Sigmoid colon (tissue), 7 donors: Measurements from ENCODE around the gene KLHL29. TPM values are rescaled to one million over a fixed set of nuclear protein-coding genes. Genes with fewer than 3 reads are reported as not detected.

Experiments used
- DNase-seq: peaks from one replicate; pipeline ENCODE4 v3.0.0-alpha.2; 2019
- H3K27ac ChIP-seq, 4 donors: fragments of 200-600 bp; sonication (generic); one replicate each; pipeline ENCODE4 v1.5.1; 2016 to 2019; ENCODE audit warnings: mild to moderate bottlenecking in 1 of 4
- H3K27me3 ChIP-seq, 3 donors: fragments of 200-600 bp; sonication (generic); one replicate each; pipeline ENCODE4 v1.5.1; 2019; ENCODE audit warnings: mild to moderate bottlenecking in 1 of 3
- H3K36me3 ChIP-seq, 4 donors: fragments of 200-600 bp; sonication (generic); one replicate each; pipeline ENCODE4 v1.5.1; 2016 to 2019
- H3K4me1 ChIP-seq, 4 donors: fragments of 200-600 bp; sonication (generic); one replicate each; pipeline ENCODE4 v1.5.1; 2017 to 2019
- H3K4me3 ChIP-seq, 4 donors: fragments of 200-600 bp; sonication (generic); one replicate each; pipeline ENCODE4 v1.5.1; 2017 to 2019; ENCODE audit warnings: mild to moderate bottlenecking in 2 of 4, moderate library complexity in 1 of 4
- H3K9me3 ChIP-seq, 4 donors: fragments of 200-600 bp in 3 of 4; sonication (generic) in 3 of 4; one replicate each; pipeline versions ENCODE4 v1.5.1 to v1.6.1; 2013 to 2019
- CTCF ChIP-seq, 4 experiments: fragments of 450-650 bp in 3 of 4; fragments of 200-600 bp in 1 of 4; IDR thresholded peaks; one replicate each; pipeline ENCODE4 v1.5.1; 2016 to 2019; ENCODE audit warnings: antibody characterized with exemption in 4 of 4, mild to moderate bottlenecking in 3 of 4, moderate library complexity in 2 of 4
- EP300 ChIP-seq, 4 donors: sonication (generic); formaldehyde crosslinking; IDR thresholded peaks; one replicate each; pipeline ENCODE4 v1.6.1; 2017; ENCODE audit warnings: antibody characterized with exemption in 4 of 4
- POLR2A ChIP-seq, 2 donors: fragments of 450-650 bp; IDR thresholded peaks; one replicate each; pipeline ENCODE4 v1.6.1; 2016; ENCODE audit warnings: antibody characterized with exemption in 2 of 2, mild to moderate bottlenecking in 2 of 2, moderate library complexity in 2 of 2
- POLR2AphosphoS5 ChIP-seq, 4 donors: sonication (generic); formaldehyde crosslinking; IDR thresholded peaks; one replicate each; pipeline ENCODE4 v1.6.1; 2017; ENCODE audit warnings: antibody characterized with exemption in 4 of 4
- WGBS, 2 donors: extraction: QIAGEN DNeasy Blood & Tissue Kit; methylation state at CpG; one replicate each; pipeline ENCODE4 v1.1.7; 2013; 5-methylcytosine and 5-hydroxymethylcytosine counted together
- intact Hi-C: fragments of 100-400 bp; cut with DNase I; formaldehyde crosslinking; loops from one replicate; pipeline ENCODE4 v1.15.1; 2023
- polyA plus RNA-seq, 3 donors: library from polyadenylated mRNA; stranded (reverse); fragments of 200-250 nt; gene quantifications; one replicate each; pipeline ENCODE4 v1.2.3, GENCODE V29; 2013
- total RNA-seq, 4 donors: library from RNA; depleted of rRNA; stranded (reverse); fragments of >200 nt; gene quantifications; one replicate each; pipeline ENCODE4 v1.1.0, GENCODE V29; 2016
- donor health status: healthy with polysubstance abuse.
- donor health status: Bipolar disorder and iron deficiency.
- donor health status: healthy.

KLHL29 gene
- total and polyA plus RNA-seq, 7 donors = 0.46 to 25.5 (median 6.3) TPM

- Histone ChIP-seq H3K9me3 (peaks cover 0 to 4% (median 0%) of the 10 kb centered on the region in 4 donors), H3K27ac (peak overlapping the region in 2 of 4 donors; percentile 89 to 91), H3K4me3 (no peak overlapping the region), H3K4me1 (peaks cover 0 to 63% (median 49%) of the 10 kb centered on the region in 4 donors), H3K36me3 (no peaks in the 10 kb centered on the region), H3K27me3 (no peaks in the 10 kb centered on the region)
- no peak for DNase-seq
- intact Hi-C loops = no loop called here
- 91 to 94% methylated on average over 6 of the region's 6 CpGs for WGBS, 2 donors
- TF ChIP-seq POLR2A (IDR thresholded peaks at IDR 0.05) (no peak), POLR2AphosphoS5 (IDR thresholded peaks at IDR 0.05) (no peak), EP300 (IDR thresholded peaks at IDR 0.05) (no peak), CTCF (IDR thresholded peaks at IDR 0.05) (no peak)
Measured at GRCh38 chr2:23433282-23433681, 48.3 kb downstream of the KLHL29 start.

- Histone ChIP-seq H3K36me3 (no peaks in the 10 kb centered on the region), H3K27me3 (no peaks in the 10 kb centered on the region), H3K4me1 (peaks cover 0 to 55% (median 48%) of the 10 kb centered on the region in 4 donors), H3K9me3 (peaks cover 0 to 4% (median 0%) of the 10 kb centered on the region in 4 donors), H3K4me3 (no peak overlapping the region), H3K27ac (peak overlapping the region in 3 of 4 donors; percentile 76 to 91 (median 89))
- peak; percentile 91 for DNase-seq
- intact Hi-C loops = loop anchor here (2.0 kb wide), 1 partner anchor 78 kb away; no protein-coding TSS in a partner anchor
- TF ChIP-seq CTCF (IDR thresholded peaks at IDR 0.05) (no peak), EP300 (IDR thresholded peaks at IDR 0.05) (peak; percentile 36 to 90 (median 62)), POLR2A (IDR thresholded peaks at IDR 0.05) (no peak), POLR2AphosphoS5 (IDR thresholded peaks at IDR 0.05) (peak; percentile 73 to 84 (median 82))
- 70 to 76% methylated on average over 6 of the region's 6 CpGs for WGBS, 2 donors
Measured at GRCh38 chr2:23434721-23435121, 49.7 kb downstream of the KLHL29 start.

- TF ChIP-seq EP300 (IDR thresholded peaks at IDR 0.05) = no peak
- no peak for TF ChIP-seq POLR2A (IDR thresholded peaks at IDR 0.05)
- TF ChIP-seq POLR2AphosphoS5 (IDR thresholded peaks at IDR 0.05) = no peak
- no peak for TF ChIP-seq CTCF (IDR thresholded peaks at IDR 0.05)
- H3K27me3 ChIP-seq = no peaks in the 10 kb centered on the region
- H3K27ac ChIP-seq = peak overlapping the region; percentile 27 to 91 (median 82)
- no peak for DNase-seq
- intact Hi-C loops = loop anchor here (2.0 kb wide), 1 partner anchor 77 kb away; no protein-coding TSS in a partner anchor
- H3K36me3 ChIP-seq = no peaks in the 10 kb centered on the region
- WGBS, 2 donors = 82 to 89% methylated on average over 9 of the region's 9 CpGs
- peaks cover 0 to 48% (median 43%) of the 10 kb centered on the region in 4 donors for H3K4me1 ChIP-seq
- H3K9me3 ChIP-seq = peaks cover 0 to 4% (median 0%) of the 10 kb centered on the region in 4 donors
- no peak overlapping the region for H3K4me3 ChIP-seq
Measured at GRCh38 chr2:23435250-23436035, 50.5 kb downstream of the KLHL29 start.

DNA sequence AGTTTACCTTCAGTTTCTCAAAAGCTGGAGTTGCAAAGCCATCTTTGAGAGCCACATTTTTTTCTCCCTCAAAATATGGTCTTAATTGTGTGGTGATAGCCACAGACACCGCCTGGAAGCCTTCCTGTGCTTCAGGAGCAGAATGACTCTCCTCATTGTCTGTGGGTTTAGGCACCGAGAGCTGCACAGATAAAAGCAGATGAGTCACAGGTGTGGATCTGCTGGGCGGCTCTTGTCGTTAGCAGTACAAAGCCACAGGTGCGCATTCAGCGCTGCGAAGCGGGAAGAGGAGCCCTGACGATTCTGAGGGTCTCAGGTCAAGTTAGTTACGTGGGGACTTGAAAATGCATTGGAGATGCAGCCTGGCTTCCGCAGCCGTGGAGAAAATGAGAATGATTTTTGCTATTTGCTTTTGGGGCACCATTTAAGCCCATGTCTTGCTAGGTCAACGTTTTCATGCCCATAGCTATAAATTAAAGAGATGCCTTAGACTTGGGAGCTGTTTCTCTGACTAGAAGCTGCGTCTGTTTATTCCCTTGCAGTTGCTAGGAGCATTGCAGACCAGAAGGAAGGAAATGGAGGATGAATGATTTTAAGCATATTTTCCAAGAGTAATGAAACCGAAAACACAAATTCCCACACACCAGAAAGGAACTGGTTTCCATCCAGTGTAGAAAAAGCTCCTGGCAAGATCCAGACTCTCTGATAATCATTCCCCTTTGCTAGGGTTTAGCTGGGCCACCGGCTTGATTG lies 51.5 kb downstream of the KLHL29 start:
- Histone ChIP-seq H3K27me3 (no peaks in the 10 kb centered on the region), H3K36me3 (no peaks in the 10 kb centered on the region), H3K27ac (peak overlapping the region; percentile 15 to 91 (median 82)), H3K4me3 (peak overlapping the region in 1 of 4 donors; percentile 13), H3K9me3 (peaks cover 0 to 4% (median 0%) of the 10 kb centered on the region in 4 donors), H3K4me1 (peaks cover 0 to 37% (median 33%) of the 10 kb centered on the region in 4 donors)
- peak; percentile 68 for DNase-seq
- TF ChIP-seq POLR2A (IDR thresholded peaks at IDR 0.05) = no peak
- peak in 1 of 4 donors; percentile 50 for TF ChIP-seq EP300 (IDR thresholded peaks at IDR 0.05)
- TF ChIP-seq CTCF (IDR thresholded peaks at IDR 0.05) = no peak
- peak in 2 of 4 donors; percentile 38 to 51 for TF ChIP-seq POLR2AphosphoS5 (IDR thresholded peaks at IDR 0.05)
- 56 to 78% methylated on average over 16 of the region's 16 CpGs for WGBS, 2 donors
- intact Hi-C loops = no loop called here
